ENCODE measurements around the gene HSPG2. TPM values are rescaled to one million over a fixed set of nuclear protein-coding genes. Genes with fewer than 3 reads are reported as not detected.

HSPG2 gene
- total and polyA plus RNA-seq, 2 of the 13 experiments (the other 11 are each of a cell fraction or from before 2014, with no cell fraction given): 9.1 to 13.1 TPM

DNA sequence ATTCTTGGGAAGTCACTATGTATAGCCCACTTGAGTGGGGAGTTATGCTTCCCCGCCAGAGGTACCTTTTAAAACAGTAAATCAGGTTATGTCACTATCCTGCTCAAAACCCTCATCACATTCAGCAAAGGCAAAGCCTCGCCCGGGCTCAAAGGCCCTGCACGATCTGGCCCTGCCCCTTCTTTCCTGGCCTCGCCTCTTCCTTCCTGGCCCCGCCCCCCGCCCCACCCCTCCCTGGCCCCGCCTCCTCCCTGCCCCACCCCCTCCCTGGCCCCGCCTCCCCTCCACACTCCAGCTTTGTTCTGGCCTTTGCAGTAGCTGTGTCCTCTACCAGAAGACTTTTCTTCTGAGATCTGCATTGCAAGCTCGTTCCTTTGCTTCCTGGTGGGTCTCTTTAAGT is 118.5 kb downstream of the HSPG2 start:
- ChIA-PET CTCF (ENCODE audit: low intra/inter-chr PET ratio, low total read pairs) (no interaction called here), POLR2A (no interaction called here)
- ATAC-seq (peak; percentile 78), FAIRE-seq (no peak), DNase-seq (ENCODE audit: low spot score) (peak; percentile 48)
- H3K4me2 ChIP-seq (ENCODE audit: low read depth, low read length): peak overlapping the region; percentile 51
- 4% methylated on average over 10 of the region's 10 CpGs for WGBS (ENCODE audit: low lambda C conversion rate)
- H3K9me3 ChIP-seq (ENCODE audit: low read length): no peaks in the 10 kb centered on the region
- in situ Hi-C loops (cut with HindIII; ENCODE audit: extremely low pct_ligation_motif_present, low pct_unique_long_range_greater_than_20kb) (no loop called here), intact Hi-C loops (cut with micrococcal nuclease; ENCODE audit: unreplicated experiment) (no loop called here)
- H4K20me1 ChIP-seq (ENCODE audit: insufficient read depth, low read length): no peaks in the 10 kb centered on the region
- peaks cover 2 to 3% of the 10 kb centered on the region in 2 experiments; a peak in 1 of 5 replicates for H3K36me3 ChIP-seq (replicated peaks in 1 of 2; ENCODE audit: control insufficient read depth in 1 of 2, insufficient read depth in 2 of 2, low read length in 2 of 2)
- no peak overlapping the region; the same call in 1 of the 2 replicates for H3K9ac ChIP-seq (ENCODE audit: insufficient read depth, low read depth, low read length)
- peaks cover 15% of the 10 kb centered on the region; the same call in 1 of the 2 replicates for H3K4me1 ChIP-seq (ENCODE audit: insufficient read depth, low read length)
- peak overlapping the region in 1 of 3 experiments; percentile 20; a peak in 2 of 6 replicates for H3K4me3 ChIP-seq (replicated peaks in 1 of 3; ENCODE audit: insufficient read depth in 1 of 3, low read depth in 2 of 3, low read length in 3 of 3)
- no peaks in the 10 kb centered on the region; a peak in 2 of 5 replicates for H3K27me3 ChIP-seq (ENCODE audit: control insufficient read depth in 1 of 2, insufficient read depth in 2 of 2, low read length in 2 of 2)
- no TSS peak for BruUV-seq (replicated peaks)
- no peak overlapping the region for H2AFZ ChIP-seq (ENCODE audit: low read length)
- H3K27ac ChIP-seq (ENCODE audit: extremely low read length, insufficient read depth, low read length): no peak overlapping the region
- TF ChIP-seq ZNF703 (CRISPR knock-in tag; IDR thresholded peaks at IDR 0.05; ENCODE audit: borderline replicate concordance): no peak
- no peak for TF ChIP-seq ZNF644 (CRISPR knock-in tag; IDR thresholded peaks at IDR 0.05; ENCODE audit: low read depth)
- TF ChIP-seq ZNF350 (CRISPR knock-in tag; IDR thresholded peaks at IDR 0.05; ENCODE audit: borderline replicate concordance, low read depth): no peak
- no peak for TF ChIP-seq ZNF382 (CRISPR knock-in tag; IDR thresholded peaks at IDR 0.05; ENCODE audit: borderline replicate concordance)
- no peak for TF ChIP-seq ZSCAN29 (CRISPR knock-in tag; conservative IDR thresholded peaks at IDR 0.05)
- TF ChIP-seq, protein P1, sequence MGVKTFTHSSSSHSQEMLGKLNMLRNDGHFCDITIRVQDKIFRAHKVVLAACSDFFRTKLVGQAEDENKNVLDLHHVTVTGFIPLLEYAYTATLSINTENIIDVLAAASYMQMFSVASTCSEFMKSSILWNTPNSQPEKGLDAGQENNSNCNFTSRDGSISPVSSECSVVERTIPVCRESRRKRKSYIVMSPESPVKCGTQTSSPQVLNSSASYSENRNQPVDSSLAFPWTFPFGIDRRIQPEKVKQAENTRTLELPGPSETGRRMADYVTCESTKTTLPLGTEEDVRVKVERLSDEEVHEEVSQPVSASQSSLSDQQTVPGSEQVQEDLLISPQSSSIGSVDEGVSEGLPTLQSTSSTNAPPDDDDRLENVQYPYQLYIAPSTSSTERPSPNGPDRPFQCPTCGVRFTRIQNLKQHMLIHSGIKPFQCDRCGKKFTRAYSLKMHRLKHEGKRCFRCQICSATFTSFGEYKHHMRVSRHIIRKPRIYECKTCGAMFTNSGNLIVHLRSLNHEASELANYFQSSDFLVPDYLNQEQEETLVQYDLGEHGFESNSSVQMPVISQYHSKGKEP (CRISPR knock-in tag; IDR thresholded peaks at IDR 0.05): no peak
- TF ChIP-seq, protein P2, sequence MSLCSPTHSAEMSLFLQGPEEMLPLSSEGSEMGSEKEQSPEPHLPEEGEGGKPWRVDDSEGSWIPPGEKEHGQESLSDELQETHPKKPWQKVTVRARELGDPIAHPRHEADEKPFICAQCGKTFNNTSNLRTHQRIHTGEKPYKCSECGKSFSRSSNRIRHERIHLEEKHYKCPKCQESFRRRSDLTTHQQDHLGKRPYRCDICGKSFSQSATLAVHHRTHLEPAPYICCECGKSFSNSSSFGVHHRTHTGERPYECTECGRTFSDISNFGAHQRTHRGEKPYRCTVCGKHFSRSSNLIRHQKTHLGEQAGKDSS (CRISPR knock-in tag; IDR thresholded peaks at IDR 0.05; ENCODE audit: borderline replicate concordance, low read depth): no peak
- TF ChIP-seq, protein P3, sequence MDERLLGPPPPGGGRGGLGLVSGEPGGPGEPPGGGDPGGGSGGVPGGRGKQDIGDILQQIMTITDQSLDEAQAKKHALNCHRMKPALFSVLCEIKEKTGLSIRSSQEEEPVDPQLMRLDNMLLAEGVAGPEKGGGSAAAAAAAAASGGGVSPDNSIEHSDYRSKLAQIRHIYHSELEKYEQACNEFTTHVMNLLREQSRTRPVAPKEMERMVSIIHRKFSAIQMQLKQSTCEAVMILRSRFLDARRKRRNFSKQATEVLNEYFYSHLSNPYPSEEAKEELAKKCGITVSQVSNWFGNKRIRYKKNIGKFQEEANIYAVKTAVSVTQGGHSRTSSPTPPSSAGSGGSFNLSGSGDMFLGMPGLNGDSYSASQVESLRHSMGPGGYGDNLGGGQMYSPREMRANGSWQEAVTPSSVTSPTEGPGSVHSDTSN (CRISPR knock-in tag; IDR thresholded peaks at IDR 0.05): no peak
- TF ChIP-seq EP300 (IDR thresholded peaks at IDR 0.05; ENCODE audit: low read depth in 2 of 2, low read length in 2 of 2): no peak
- TF ChIP-seq EP300 (CRISPR knock-in tag; IDR thresholded peaks at IDR 0.05; ENCODE audit: borderline replicate concordance): no peak
- no peak for TF ChIP-seq SP140L (CRISPR knock-in tag; IDR thresholded peaks at IDR 0.05; ENCODE audit: borderline replicate concordance)
- no peak for TF ChIP-seq ZFP82 (CRISPR knock-in tag; IDR thresholded peaks at IDR 0.05; ENCODE audit: borderline replicate concordance)
- no peak for TF ChIP-seq MZF1 (CRISPR knock-in tag; IDR thresholded peaks at IDR 0.05; ENCODE audit: borderline replicate concordance)
- no peak for TF ChIP-seq KLF16 (CRISPR knock-in tag; IDR thresholded peaks at IDR 0.05)
- H3K79me2 ChIP-seq (ENCODE audit: insufficient read depth, low read length): no peaks in the 10 kb centered on the region
